ENCODE results near the gene FLNB. TPM values are rescaled to one million over a fixed set of nuclear protein-coding genes. Genes with fewer than 3 reads are reported as not detected.

FLNB gene
- total and polyA plus RNA-seq, 2 of the 8 experiments (the other 6 are each of a cell fraction or from before 2014, with no cell fraction given) = 72.3 to 118 TPM

DNA sequence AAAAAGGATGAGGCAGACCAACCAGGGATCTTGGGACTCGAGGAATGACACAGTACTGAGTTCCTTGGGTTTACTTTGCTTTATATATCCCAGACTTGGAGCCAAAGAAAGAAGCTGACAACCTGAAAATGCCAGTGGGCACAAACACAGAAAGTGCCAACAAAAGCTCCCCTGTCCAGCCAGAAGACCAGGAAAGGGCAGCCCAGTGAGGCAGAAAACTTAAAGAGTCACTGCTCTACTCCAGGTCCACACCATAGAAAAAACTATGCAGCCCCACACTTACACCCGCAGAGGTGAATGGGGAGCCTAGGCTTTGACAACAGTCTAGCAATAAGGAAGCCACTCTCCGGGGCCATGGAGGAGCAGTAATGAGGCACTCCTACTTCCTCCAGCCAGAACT, 80.3 kb downstream of the FLNB start:
- TF ChIP-seq TCF12 (IDR thresholded peaks at IDR 0.05; ENCODE audit: low read depth, low read length) (no peak), ATF3 (IDR thresholded peaks at IDR 0.05; ENCODE audit: insufficient read depth, low read depth, low read length) (no peak), TAF7 (optimal IDR thresholded peaks at IDR 0.05; ENCODE audit: borderline replicate concordance, low read depth, low read length) (no peak), ATF2 (IDR thresholded peaks at IDR 0.05; ENCODE audit: low read length) (no peak), CREB1 (IDR thresholded peaks at IDR 0.05) (no peak), YY1 (IDR thresholded peaks at IDR 0.05; ENCODE audit: low read depth, low read length) (no peak), TAF1 (IDR thresholded peaks at IDR 0.05; ENCODE audit: low read depth, low read length) (no peak), CHD2 (IDR thresholded peaks at IDR 0.05; ENCODE audit: low read length) (no peak), EP300 (IDR thresholded peaks at IDR 0.05; ENCODE audit: borderline replicate concordance in 1 of 2, low read depth in 2 of 2, low read length in 2 of 2) (no peak), TEAD4 (IDR thresholded peaks at IDR 0.05; ENCODE audit: low read depth, low read length) (no peak)
- TF ChIP-seq, protein P1, sequence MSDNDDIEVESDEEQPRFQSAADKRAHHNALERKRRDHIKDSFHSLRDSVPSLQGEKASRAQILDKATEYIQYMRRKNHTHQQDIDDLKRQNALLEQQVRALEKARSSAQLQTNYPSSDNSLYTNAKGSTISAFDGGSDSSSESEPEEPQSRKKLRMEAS (IDR thresholded peaks at IDR 0.05) = no peak
- FAIRE-seq (no peak), DNase-seq (ENCODE audit: low read depth in 1 of 2, low spot score in 2 of 2) (no peak)
- Histone ChIP-seq H3K23ac (ENCODE audit: insufficient read length) (no peak overlapping the region), H4K8ac (ENCODE audit: extremely low read depth, insufficient read depth, low read length) (no peak overlapping the region), H2BK5ac (ENCODE audit: low read depth, low read length) (no peak overlapping the region), H3K9ac (replicated peaks in 1 of 4; ENCODE audit: extremely low read depth in 1 of 4, low read depth in 3 of 4, low read length in 3 of 4) (no peak overlapping the region), H3K4me1 (replicated peaks in 1 of 4; ENCODE audit: control insufficient read depth in 3 of 4, insufficient read depth in 4 of 4, low read length in 3 of 4) (peaks cover 0 to 4% (median 0%) of the 10 kb centered on the region in 4 experiments; a peak in 1 of 7 replicates), H3K27me3 (replicated peaks in 1 of 4; ENCODE audit: control insufficient read depth in 3 of 4, extremely low read depth in 1 of 4, insufficient read depth in 3 of 4, low read length in 3 of 4) (no peaks in the 10 kb centered on the region), H3K23me2 (ENCODE audit: low read depth, low read length) (no peaks in the 10 kb centered on the region), H3K56ac (replicated peaks; ENCODE audit: insufficient read length, low read depth, low read length) (no peak overlapping the region), H2AFZ (ENCODE audit: low read length) (no peak overlapping the region), H3K4me3 (ENCODE audit: extremely low read depth in 1 of 4, insufficient read depth in 2 of 4, low read depth in 3 of 4, low read length in 4 of 4) (no peak overlapping the region), H2BK120ac (replicated peaks; ENCODE audit: low read depth, low read length) (no peak overlapping the region), H3K4me2 (ENCODE audit: insufficient read depth in 1 of 2, low read depth in 2 of 2, low read length in 2 of 2) (no peak overlapping the region), H2AK5ac (ENCODE audit: low read depth, low read length) (no peak overlapping the region), H2BK12ac (ENCODE audit: low read depth, low read length) (no peak overlapping the region), H2BK20ac (ENCODE audit: low read length) (no peak overlapping the region), H3K79me2 (ENCODE audit: control insufficient read depth in 1 of 2, insufficient read depth in 2 of 2, low read length in 2 of 2) (peaks cover 0 to 6% of the 10 kb centered on the region in 2 experiments; a peak in 1 of 4 replicates), H3K9me3 (ENCODE audit: insufficient read depth in 2 of 2, low read depth in 1 of 2, low read length in 1 of 2) (no peaks in the 10 kb centered on the region), H3K27ac (ENCODE audit: low read depth, low read length) (no peak overlapping the region), H3K18ac (ENCODE audit: extremely low read depth, low read length) (no peak overlapping the region), H3K14ac (ENCODE audit: insufficient read length) (no peak overlapping the region), H4K91ac (replicated peaks; ENCODE audit: insufficient read length, low read length) (no peak overlapping the region), H3K4ac (replicated peaks; ENCODE audit: insufficient read length, low read depth, low read length) (no peak overlapping the region), H3K79me1 (ENCODE audit: low read depth, low read length) (peaks cover 5% of the 10 kb centered on the region), H2BK15ac (ENCODE audit: low read length) (no peak overlapping the region), H4K5ac (ENCODE audit: insufficient read length, low read depth, low read length) (no peak overlapping the region), H4K20me1 (replicated peaks in 1 of 2; ENCODE audit: control insufficient read depth in 1 of 2, insufficient read depth in 2 of 2, low read length in 2 of 2) (no peaks in the 10 kb centered on the region), H3K36me3 (ENCODE audit: control insufficient read depth in 2 of 4, insufficient read depth in 4 of 4, low read length in 3 of 4) (peaks cover 0 to 3% (median 0%) of the 10 kb centered on the region in 4 experiments; a peak in 2 of 8 replicates)
- POLR2A ChIA-PET (ENCODE audit: partially characterized antibody) = no interaction called here
- 91% methylated on average over 3 of the region's 3 CpGs; no CpG with 5 or more reads in 1 of the 2 experiments for WGBS, 2 experiments (ENCODE audit: extremely low coverage in 1 of 2, insufficient coverage in 1 of 2, insufficient read length in 1 of 2, insufficient replicate concordance in 2 of 2, low coverage in 1 of 2, low lambda C conversion rate in 2 of 2, missing lambda C conversion rate in 1 of 2)
- CTCF ChIA-PET (ENCODE audit: partially characterized antibody) = interaction anchor here (0.6 to 2.5 kb wide), 3 partner anchors 9 to 1204 kb away, joined by 5 to 6 read pairs (median 6); no protein-coding TSS in a partner anchor
